Colon (tissue), 2 donors: Measurements from ENCODE around the gene FOXQ1.

ENCODE experiments used
- FAIRE-seq: peaks from 2 replicates; lab custom pipeline; 2012; peaks lifted over from hg19 to GRCh38; lab: Jason Lieb, UNC
- donor health status: control.
- donor health status: control.

Gene FOXQ1

DNA sequence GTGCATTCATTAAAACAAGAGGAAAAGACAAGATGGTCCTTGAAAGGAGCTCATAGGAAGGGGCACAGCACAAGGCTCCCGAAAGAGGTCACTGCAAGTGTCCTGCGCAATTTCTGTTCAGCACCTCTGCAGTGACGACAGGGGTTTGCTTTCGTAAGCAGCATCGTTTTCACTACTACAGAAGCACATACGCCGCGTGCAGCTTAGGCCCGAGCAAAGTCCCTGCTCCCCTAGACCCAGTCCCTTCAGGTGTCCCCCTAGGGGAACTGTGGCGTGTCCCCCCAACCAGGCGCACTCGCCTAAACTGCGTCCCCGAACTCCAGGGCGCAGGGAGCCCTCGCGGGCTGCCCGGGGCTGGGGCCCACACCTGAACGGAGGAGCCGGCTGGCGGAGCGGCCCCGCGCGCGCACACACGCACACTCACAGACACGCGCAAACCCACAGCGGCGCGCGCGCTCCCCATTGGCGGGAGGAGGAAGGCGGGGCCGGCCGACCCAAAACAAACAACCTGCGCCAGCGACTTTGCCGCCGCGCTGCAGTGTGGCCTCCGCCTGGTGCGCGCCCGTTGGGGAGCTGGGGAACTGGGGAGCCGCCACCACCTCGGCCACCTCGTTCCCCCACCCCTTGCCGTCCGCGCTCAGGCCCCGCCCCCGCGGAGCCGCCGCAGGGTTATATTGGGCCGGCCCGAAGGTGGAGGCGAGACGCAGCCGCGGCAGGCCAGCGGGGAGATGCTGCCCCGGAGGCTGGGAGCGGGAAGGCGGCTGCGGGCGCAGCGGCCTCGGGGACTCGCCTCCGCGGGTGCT is at the start of gene FOXQ1:
TSS of gene FOXQ1 (plus strand) at position 699 of the 803 bp plus-strand sequence. CDS start 607 bp downstream, outside the sequence.
- FAIRE-seq, result no peak

- FAIRE-seq, result no peak
Observed at GRCh38 chr6:1262704-1263038, 49.2 kb upstream of the FOXQ1 start.

GRCh38 chr6:1263039-1263849 is 48.7 kb upstream of the FOXQ1 start:
- FAIRE-seq, result no peak

- no peak for FAIRE-seq
Observed at GRCh38 chr6:1263850-1264377, 48.0 kb upstream of the FOXQ1 start.

- no peak for FAIRE-seq
Observed at GRCh38 chr6:1264619-1265445, 47.1 kb upstream of the FOXQ1 start.

DNA sequence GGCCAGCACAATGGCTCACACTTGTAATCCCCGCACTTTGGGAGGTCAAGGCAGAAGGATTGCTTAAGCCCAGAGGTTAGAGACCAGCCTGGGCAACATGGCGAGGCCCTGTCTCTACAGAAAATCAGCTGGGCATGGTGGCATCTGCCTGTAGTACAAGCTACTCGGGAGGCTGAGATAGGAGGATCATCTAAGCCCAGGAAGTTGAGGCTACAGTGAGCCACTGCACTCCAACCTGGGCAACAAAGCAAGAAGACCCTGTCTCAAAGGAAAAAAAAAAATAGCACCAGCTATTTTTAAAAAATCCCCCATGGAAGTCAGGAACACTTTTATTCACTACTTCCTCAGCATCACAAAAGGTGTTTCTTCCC is 45.2 kb upstream of the FOXQ1 start:
- FAIRE-seq, result no peak

GRCh38 chr6:1267057-1267732 is 44.7 kb upstream of the FOXQ1 start:
- no peak for FAIRE-seq

DNA sequence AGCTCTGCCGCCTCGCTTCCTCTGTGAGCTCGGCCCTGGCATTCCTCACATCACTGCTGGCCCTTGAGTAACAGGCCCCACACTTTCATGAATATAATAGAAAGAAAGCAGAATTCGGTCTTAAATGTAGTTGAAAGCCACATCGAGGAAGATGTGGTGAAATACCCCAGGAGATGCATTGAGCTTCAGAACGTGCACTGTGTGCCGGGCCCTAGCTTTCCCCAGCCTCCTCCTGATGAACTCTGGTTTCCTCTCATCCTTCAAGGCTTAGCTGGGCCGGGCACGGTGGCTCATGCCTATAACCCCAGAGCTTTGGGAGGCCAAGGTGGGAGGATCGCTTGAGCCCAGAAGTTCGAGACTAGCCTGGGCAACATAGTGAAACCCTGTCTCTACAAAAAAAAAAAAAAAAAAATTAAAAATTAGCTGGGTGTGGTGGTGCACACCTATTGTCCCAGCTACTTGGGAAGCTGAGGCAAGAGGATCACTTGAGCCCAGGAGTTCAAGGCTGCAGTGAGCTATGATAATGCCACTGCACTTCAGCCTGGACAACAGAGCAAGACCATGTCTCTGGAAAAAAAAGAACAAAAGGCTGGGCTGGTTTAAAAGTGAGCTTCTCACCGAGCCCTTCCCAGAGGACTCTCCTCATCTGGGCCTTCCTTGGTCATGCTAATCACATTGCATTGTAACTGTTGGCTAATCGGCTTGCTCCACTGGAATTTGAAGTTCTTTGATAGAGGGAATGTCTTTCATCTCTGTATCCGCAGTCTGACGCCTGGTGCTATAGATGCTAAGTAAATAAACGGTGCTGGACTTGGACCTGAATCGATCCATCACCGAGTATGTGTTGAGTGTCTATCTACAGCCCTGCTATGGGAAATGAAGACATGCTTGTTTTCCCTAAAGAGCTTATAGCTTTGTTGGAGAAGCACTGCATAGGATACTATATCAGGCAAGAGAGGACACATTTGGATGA is 43.8 kb upstream of the FOXQ1 start:
- FAIRE-seq, result no peak

DNA sequence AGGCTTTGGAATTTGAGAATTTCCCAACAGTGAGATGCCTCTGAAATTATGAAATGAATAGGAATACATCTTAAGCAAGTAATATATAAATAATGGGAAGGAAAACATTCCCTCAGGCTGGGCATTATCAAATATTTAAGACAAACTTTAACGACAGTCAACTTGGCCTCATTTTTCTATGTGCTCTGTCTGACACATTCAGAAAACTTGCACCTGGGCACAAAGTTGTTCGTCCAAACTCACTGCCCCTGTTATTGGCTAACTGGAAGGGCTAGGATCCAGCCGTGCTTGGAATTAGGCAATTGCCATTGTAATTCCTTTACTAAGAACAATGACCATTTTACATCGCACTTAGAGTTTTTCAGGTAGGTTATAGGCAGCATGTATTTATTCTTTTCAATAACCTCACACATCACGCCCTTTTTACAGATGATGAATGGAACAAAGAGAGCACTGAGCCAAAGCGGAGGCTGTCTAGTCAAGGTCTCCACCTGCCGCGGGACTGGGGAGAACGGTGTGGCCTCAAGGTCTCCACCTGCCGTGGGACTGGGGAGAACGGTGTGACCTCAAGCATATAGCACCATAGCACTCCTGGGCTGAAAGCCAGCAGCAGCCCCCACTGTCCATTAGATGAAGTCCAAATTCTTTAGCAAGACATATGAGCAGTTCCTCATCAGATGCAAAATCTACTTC is 40.7 kb upstream of the FOXQ1 start:
- no peak for FAIRE-seq

- no peak for FAIRE-seq
Observed at GRCh38 chr6:1278061-1278720, 33.7 kb upstream of the FOXQ1 start.

DNA sequence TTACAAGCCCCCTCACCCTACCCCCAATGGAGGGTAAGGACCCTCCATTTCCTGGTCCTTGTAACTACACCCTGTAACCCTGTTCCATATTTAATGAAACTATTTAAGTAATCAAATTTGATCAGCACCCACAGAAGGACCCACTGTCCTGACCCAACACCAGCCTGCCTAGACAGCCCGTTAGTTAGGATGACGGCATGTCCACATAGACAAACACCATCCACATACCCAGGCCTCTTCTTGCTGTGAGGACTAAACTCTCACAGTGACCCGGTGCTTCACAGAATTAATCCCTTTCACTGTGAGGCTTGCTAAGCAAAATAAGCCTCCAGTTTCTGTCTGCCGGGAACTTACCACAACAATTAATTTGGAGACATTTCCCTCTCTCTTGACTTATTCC is 32.8 kb upstream of the FOXQ1 start:
- FAIRE-seq, result no peak

- no peak for FAIRE-seq
Observed at GRCh38 chr6:1280666-1281300, 31.1 kb upstream of the FOXQ1 start.

DNA sequence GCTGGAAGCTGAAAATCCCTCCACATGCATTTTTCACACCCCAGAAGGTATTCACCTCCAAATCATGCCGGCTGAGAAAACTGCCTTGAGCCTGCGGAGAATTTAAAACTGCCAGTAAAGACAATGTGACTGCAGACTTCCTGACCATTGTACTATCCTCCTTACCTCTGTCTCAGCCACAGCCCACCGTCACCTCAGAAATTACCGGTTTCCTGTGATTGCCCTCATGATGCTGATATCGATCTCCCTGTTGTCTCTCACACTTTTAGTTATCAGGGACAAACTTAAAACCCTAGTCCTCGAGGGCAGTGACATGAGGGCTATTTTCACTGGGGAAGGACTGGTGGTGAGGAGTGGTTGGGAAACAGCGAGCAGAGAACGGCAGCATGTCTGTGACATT is 30.2 kb upstream of the FOXQ1 start:
- no peak for FAIRE-seq

DNA sequence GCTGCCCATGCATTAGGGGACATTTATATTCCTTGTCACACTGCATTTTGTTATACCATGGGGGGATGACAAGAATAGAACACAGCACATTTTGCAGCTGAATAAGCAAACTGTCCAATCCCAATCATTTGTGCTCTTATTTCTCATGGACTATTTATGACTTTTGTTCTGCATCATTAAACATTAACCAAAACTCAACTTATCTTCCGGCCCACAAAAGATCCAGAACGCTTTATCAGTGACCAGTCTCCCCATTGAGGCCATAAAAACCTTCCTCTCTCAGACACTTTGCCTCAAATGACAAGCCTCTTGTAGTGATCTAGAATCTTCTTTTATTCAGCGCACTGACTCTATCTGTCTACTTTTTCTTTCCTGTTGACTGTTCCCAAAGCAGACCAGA is 28.4 kb upstream of the FOXQ1 start:
- FAIRE-seq, result no peak

GRCh38 chr6:1285556-1285955 is 26.3 kb upstream of the FOXQ1 start:
- FAIRE-seq, result no peak

- FAIRE-seq, result no peak
Observed at GRCh38 chr6:1285956-1286355, 25.9 kb upstream of the FOXQ1 start.

DNA sequence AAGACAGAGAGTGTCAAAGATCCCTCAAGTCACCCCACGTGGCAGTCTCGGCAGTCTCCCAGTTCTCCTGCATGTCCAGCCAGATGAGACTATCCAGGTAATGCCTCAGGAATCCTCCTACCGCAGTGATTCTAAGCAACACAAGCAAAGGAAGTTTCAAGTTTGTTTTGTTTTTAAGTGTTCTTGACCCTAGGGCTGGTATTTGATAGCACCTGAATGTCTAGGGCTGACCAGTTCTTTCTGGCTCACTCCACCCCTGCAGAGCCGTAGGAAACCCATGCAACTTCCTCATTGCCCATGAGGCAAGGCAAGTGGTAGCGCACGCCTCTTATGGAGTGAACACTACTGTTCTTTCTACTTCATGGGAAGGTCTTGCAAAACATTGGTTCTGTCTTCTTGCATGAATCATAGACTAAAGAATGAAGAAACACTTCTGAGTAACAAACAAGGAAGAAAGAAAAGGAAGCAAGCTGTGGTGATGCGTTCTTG is 24.8 kb upstream of the FOXQ1 start:
- FAIRE-seq, result no peak

- FAIRE-seq, result no peak
Observed at GRCh38 chr6:1290086-1290485, 21.8 kb upstream of the FOXQ1 start.

GRCh38 chr6:1290805-1291204 is 21.1 kb upstream of the FOXQ1 start:
- no peak for FAIRE-seq
